Gastroesophageal sphincter (tissue), 4 donors: Measurements from ENCODE around the gene INPP1. TPM values are rescaled to one million over a fixed set of nuclear protein-coding genes. Genes with fewer than 3 reads are reported as not detected.

Experiments used
- ATAC-seq: fragments of 150-250 bp; one replicate; pipeline ENCODE4 v1.9.1; 2016; ENCODE audit warnings: mild to moderate bottlenecking, moderate library complexity
- H3K27ac ChIP-seq, 4 donors: fragments of 200-600 bp; sonication (generic) in 3 of 4; 1 replicate in 3 of 4; 2 replicates in 1 of 4; pipeline ENCODE4 v1.5.1; 2016 to 2019
- H3K27me3 ChIP-seq: fragments of 200-600 bp; sonication (generic); one replicate; pipeline ENCODE4 v1.5.1; 2019
- H3K36me3 ChIP-seq, 2 donors: fragments of 200-600 bp; sonication (generic); one replicate each; pipeline ENCODE4 v1.5.1; 2019; ENCODE audit warnings: control low read depth in 1 of 2
- H3K4me1 ChIP-seq, 3 donors: fragments of 200-600 bp; sonication (generic); 1 replicate in 2 of 3; 2 replicates in 1 of 3; pipeline ENCODE4 v1.5.1; 2016 to 2019; ENCODE audit warnings: control low read depth in 2 of 3
- H3K4me3 ChIP-seq, 2 donors: fragments of 200-600 bp; sonication (generic); one replicate each; pipeline ENCODE4 v1.5.1; 2019; ENCODE audit warnings: mild to moderate bottlenecking in 1 of 2, moderate library complexity in 1 of 2
- H3K9me3 ChIP-seq, 3 donors: fragments of 200-600 bp; sonication (generic); one replicate each; pipeline ENCODE4 v1.5.1; 2017 to 2019; ENCODE audit warnings: control low read depth in 2 of 3
- EP300 ChIP-seq: sonication (generic); formaldehyde crosslinking; IDR thresholded peaks from one replicate; pipeline ENCODE4 v1.6.1; 2017; ENCODE audit warnings: antibody characterized with exemption, mild to moderate bottlenecking
- POLR2A ChIP-seq, 2 donors: fragments of 450-650 bp; IDR thresholded peaks; one replicate each; pipeline ENCODE4 v1.6.1; 2017; ENCODE audit warnings: antibody characterized with exemption in 2 of 2, mild to moderate bottlenecking in 2 of 2, moderate library complexity in 1 of 2
- POLR2AphosphoS5 ChIP-seq: sonication (generic); formaldehyde crosslinking; IDR thresholded peaks from one replicate; pipeline ENCODE4 v1.6.1; 2017; ENCODE audit warnings: antibody characterized with exemption
- WGBS, 2 donors: methylation state at CpG; one replicate each; pipeline ENCODE4 v1.1.5; 2018; ENCODE audit warnings: low coverage in 1 of 2; 5-methylcytosine and 5-hydroxymethylcytosine counted together
- total RNA-seq, 4 donors: library from RNA; depleted of rRNA; stranded (reverse); fragments of >200 nt; gene quantifications; one replicate each; pipeline ENCODE4 v1.1.0, GENCODE V29; 2016
- TF ChIP-seq, protein P1 (sequence below), 4 experiments: fragments of 200-600 bp in 2 of 4; fragments of 450-650 bp in 2 of 4; sonication (generic) in 1 of 4; IDR thresholded peaks; one replicate each; pipeline ENCODE4 v1.5.1; 2017 to 2019; ENCODE audit warnings: antibody characterized with exemption in 4 of 4, mild to moderate bottlenecking in 2 of 4, moderate library complexity in 2 of 4

INPP1 gene
- total RNA-seq, 4 donors from 2014 or later, result 18.3 to 27.7 (median 22.9) TPM

DNA sequence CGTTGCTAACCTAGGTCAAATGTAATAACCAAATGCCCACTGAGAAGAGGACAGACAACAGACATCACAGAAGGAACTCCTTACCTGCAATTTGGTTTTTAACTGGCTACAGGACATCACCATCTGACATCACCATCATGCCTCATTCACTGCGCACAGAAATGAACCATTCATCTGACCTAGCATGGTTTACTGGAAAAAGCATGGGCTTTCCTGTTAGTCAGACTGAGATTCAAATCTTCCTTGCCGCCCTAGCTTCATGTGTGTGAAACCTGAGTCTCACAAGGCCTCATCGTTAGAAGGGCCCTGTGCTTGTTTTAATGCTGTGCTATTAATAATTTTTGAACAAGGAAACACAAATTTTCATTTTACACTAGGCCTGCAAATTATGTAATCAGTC, 22.7 kb upstream of the INPP1 start:
- no peaks in the 10 kb centered on the region for H3K9me3 ChIP-seq
- no peak overlapping the region for H3K4me3 ChIP-seq
- H3K36me3 ChIP-seq, result no peaks in the 10 kb centered on the region
- 89 to 92% methylated on average over 3 to 4 of the region's 4 CpGs for WGBS, 2 donors
- TF ChIP-seq POLR2A (IDR thresholded peaks at IDR 0.05), result no peak
- TF ChIP-seq EP300, result no peak
- TF ChIP-seq, protein P1, sequence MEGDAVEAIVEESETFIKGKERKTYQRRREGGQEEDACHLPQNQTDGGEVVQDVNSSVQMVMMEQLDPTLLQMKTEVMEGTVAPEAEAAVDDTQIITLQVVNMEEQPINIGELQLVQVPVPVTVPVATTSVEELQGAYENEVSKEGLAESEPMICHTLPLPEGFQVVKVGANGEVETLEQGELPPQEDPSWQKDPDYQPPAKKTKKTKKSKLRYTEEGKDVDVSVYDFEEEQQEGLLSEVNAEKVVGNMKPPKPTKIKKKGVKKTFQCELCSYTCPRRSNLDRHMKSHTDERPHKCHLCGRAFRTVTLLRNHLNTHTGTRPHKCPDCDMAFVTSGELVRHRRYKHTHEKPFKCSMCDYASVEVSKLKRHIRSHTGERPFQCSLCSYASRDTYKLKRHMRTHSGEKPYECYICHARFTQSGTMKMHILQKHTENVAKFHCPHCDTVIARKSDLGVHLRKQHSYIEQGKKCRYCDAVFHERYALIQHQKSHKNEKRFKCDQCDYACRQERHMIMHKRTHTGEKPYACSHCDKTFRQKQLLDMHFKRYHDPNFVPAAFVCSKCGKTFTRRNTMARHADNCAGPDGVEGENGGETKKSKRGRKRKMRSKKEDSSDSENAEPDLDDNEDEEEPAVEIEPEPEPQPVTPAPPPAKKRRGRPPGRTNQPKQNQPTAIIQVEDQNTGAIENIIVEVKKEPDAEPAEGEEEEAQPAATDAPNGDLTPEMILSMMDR (IDR thresholded peaks at IDR 0.05), result no peak
- TF ChIP-seq POLR2AphosphoS5, result no peak
- no peaks in the 10 kb centered on the region for H3K27me3 ChIP-seq
- ATAC-seq, result no peak
- H3K4me1 ChIP-seq, result peaks cover 0 to 42% (median under 1%) of the 10 kb centered on the region in 3 donors
- peak overlapping the region; percentile 45 to 92 (median 92) for H3K27ac ChIP-seq

DNA sequence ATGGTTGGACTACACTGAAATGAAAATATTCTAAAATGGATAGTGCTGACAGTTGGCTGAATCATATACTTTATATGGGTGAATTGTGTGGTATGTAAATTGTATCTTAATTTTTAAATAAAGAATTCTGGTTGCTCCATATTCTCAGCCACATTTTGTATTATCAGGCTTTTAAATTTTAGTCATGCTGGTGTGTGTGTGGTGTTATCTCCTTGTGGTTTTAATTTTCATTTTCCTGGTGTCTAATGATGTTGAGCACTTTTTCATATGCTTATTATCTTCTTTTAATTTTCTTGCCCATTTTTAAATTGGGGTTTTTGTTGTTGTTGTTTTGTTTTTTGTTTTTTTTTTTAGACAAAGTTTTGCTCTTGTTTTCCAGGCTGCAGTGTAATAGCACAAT, 20.0 kb upstream of the INPP1 start:
- Histone ChIP-seq H3K27me3 (no peaks in the 10 kb centered on the region), H3K4me3 (no peak overlapping the region), H3K36me3 (no peaks in the 10 kb centered on the region), H3K27ac (no peak overlapping the region), H3K4me1 (peaks cover 0 to 17% (median 0%) of the 10 kb centered on the region in 3 donors), H3K9me3 (no peaks in the 10 kb centered on the region)
- ATAC-seq, result no peak
- TF ChIP-seq, protein P1 (IDR thresholded peaks at IDR 0.05), result no peak
- TF ChIP-seq EP300 (no peak), POLR2AphosphoS5 (no peak)

DNA sequence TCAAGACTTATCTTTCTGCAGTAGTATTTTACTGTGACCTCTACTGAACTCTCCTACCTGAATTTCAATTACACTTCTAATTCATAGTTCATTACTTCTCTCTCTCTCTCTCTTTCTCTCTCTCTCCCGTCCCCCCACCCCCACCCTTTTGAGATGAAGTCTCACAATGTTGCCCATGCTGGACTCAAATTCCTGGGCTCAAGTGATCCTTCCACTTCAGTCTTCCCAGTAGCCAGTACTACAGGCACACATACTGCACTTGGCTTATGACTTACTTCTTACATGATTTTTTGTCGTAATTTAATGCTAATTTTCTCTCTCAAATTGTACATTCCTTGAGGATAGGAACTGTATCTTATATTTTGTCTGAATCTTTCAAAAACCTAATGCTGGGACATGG, 17.8 kb upstream of the INPP1 start:
- Histone ChIP-seq H3K27ac (no peak overlapping the region), H3K27me3 (no peaks in the 10 kb centered on the region), H3K36me3 (no peaks in the 10 kb centered on the region), H3K9me3 (no peaks in the 10 kb centered on the region), H3K4me3 (no peak overlapping the region), H3K4me1 (peaks cover 0 to 2% (median 0%) of the 10 kb centered on the region in 3 donors)
- 88 to 100% methylated on average over 1 to 2 of the region's 2 CpGs for WGBS, 2 donors
- no peak for ATAC-seq
- TF ChIP-seq, protein P1 (IDR thresholded peaks at IDR 0.05), result no peak
- TF ChIP-seq EP300 (no peak), POLR2A (IDR thresholded peaks at IDR 0.05) (no peak), POLR2AphosphoS5 (no peak)

DNA sequence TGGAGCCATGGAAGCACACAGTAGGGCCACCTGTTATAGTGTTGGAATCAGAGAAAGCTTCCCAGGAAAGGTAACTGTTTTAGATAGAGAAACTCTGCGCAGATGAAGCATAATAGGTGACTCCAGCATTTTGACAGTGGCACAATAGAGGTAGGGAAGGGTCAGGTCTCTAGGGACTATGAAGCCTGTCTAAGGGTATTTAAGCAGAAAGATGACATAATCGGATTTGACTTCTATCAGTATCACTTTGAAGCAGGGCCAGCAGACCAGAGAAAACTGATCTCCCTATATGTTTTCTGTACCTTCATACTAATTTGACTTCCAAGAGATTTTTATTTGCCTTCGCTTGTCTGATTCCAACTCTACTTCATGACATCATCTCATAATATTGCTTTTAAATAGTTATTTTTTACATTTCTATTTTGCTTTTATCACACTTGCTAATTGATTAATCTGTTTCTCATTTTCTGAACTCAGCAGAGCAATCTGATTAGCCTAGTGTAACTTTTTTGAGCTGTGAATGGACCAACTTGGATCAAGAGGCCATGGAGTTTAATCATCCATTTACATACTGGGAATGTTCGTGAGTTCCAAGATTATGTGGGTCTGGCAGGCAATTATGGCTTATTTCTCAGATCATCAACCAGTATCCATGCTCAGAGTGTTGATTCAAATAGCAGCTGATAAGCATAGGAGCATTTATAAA, 15.4 kb upstream of the INPP1 start:
- TF ChIP-seq POLR2AphosphoS5 (no peak), EP300 (no peak), POLR2A (IDR thresholded peaks at IDR 0.05) (no peak)
- TF ChIP-seq, protein P1 (IDR thresholded peaks at IDR 0.05), result no peak
- Histone ChIP-seq H3K4me1 (no peaks in the 10 kb centered on the region), H3K36me3 (no peaks in the 10 kb centered on the region), H3K4me3 (no peak overlapping the region), H3K27me3 (no peaks in the 10 kb centered on the region), H3K27ac (no peak overlapping the region), H3K9me3 (no peaks in the 10 kb centered on the region)
- 81 to 92% methylated on average over 2 to 4 of the region's 4 CpGs for WGBS, 2 donors
- ATAC-seq, result no peak

DNA sequence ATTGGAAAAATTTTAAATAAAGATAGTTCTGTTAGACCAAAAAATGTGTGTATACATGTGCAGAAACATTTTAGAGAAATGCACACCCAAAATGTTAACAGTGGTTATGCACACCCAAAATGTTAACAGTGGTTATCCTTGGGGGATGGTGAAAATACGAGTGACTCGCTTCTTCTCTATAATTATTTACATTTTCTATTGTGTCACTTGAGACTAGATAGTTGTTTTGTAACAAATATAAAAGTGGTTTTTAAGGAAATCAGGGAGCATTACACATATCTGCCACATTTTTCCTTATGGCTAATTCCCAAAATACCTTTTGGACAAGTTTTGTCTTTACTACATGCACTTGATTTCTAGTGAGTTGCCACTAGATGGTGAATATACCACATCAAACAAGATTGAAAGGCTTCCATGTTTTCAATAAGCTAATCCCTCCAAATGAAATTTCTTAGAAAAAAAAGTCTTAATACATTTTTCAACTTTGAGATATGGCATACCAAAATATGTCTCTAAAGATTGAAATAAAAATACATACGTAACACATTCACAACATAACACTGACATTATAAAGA, 14.7 kb upstream of the INPP1 start:
- no peaks in the 10 kb centered on the region for H3K4me1 ChIP-seq
- no peak overlapping the region for H3K27ac ChIP-seq
- no peaks in the 10 kb centered on the region for H3K27me3 ChIP-seq
- no peaks in the 10 kb centered on the region for H3K36me3 ChIP-seq
- TF ChIP-seq, protein P1 (IDR thresholded peaks at IDR 0.05), result peak in 2 of 4 experiments; percentile 17 to 18
- TF ChIP-seq POLR2A (IDR thresholded peaks at IDR 0.05), result no peak
- no peaks in the 10 kb centered on the region for H3K9me3 ChIP-seq
- no peak overlapping the region for H3K4me3 ChIP-seq
- ATAC-seq, result no peak
- 83 to 94% methylated on average over 3 of the region's 3 CpGs for WGBS, 2 donors
